Fibroblast of the conjunctiva (primary cell): ENCODE data around the gene NKG7.

Experiments
- DNase-seq: peaks from one replicate; pipeline ENCODE4 v3.0.0-alpha.2; 2010; ENCODE audit warnings: low read depth

NKG7 gene

DNA sequence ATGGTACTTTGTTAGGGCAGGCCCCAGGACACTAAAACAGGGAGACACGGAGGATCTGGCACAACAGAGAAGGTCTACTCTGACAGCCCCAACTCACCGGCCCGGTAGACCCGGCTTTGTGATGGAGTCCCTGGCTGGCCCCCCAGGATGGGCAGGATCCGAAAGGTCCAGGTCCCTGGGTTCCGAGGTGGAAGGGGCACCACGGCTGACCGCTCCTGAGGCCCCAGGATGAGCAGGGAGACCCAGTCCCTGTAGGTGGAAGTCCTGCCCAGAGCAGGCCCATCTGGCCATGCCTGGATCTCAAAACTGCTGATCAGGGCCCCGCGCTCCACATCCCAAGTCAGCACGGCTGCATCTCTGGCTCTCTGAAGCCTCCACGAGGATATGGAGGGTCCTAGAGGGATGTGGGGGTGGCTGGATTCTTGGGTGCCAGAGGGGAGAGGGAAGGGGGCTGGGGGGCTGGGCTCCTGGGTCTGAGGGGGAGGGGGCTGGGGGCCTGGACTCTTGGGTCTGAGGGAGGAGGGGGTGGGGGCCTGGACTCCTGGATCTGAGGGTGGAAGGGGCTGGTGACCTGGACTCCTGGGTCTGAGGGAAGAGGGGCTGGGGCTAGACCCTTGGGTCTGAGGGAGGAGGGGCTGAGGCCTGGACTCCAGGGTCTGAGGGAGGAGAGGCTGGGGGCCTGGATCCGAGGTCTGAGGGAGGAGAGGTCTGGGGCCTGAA lies 35.2 kb downstream of the NKG7 start:
- DNase-seq, result no peak

DNA sequence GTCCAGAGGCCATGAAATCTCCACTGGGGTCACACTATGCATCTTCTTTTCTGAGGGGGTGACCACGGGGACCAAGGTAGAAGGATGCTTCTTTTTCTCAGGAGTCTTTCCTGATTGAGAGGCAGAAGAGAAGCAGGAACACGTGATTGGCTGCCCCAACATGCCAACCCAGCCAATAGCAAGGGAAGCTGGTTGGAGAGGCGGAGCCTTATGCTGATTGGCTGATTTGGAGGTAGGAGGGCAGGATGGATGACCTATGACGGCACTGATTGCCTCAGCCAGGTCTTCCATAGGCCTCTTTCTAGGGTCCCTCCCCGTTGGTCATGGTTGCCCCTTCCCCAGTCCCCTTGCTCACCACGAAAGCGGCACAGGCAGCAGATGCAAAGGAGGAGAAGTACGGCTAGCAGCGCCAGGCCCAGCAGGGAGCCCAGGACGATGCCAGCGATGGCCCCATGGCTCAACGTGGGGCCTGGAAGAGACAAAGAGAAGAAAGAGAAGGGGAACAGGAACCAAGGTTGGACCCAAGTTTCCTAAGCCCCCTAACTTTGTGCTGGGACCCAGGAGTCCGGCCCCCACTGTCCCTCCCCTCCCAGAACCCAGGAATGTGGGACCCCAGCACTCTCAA lies 38.5 kb downstream of the NKG7 start:
- no peak for DNase-seq

DNA sequence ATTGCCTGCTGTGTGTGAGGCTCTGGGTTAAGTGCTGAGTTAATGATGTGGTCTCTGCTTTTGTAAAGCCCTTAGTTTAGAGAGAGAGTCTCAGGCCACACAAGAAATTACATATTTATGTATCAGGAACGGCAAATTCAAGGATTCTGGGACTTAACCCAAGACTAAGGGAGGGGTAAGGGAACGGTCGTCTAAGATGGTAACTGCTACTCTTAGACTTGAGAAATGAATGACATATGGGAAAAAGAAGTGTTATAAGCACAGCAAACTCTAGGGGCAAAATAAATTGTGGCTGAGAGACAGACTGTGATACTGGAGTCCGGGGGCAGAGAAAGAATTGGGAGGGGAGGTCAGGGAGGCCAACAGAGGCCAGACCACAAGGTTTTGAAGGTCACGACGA lies 40.7 kb downstream of the NKG7 start:
- DNase-seq, result no peak

DNA sequence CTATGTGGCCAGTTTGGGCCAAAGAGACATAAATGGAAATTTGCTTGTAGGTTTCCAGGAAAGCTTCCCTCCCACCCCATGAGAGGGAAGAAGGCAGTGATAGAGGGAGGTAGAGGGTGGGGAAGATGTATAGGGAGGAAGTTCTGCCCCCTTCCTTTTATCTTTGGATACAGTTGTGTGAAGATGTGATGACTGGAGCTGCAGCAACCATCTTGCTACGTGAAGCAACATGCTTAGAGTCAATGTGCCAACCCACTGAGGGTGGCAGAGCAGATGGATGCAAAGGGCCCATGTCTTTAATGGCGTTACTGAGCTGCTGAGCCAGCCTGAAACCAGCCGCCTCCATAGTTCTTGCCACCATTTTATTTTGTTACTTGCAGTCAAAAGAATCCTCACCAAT lies 41.3 kb downstream of the NKG7 start:
- no peak for DNase-seq

DNA sequence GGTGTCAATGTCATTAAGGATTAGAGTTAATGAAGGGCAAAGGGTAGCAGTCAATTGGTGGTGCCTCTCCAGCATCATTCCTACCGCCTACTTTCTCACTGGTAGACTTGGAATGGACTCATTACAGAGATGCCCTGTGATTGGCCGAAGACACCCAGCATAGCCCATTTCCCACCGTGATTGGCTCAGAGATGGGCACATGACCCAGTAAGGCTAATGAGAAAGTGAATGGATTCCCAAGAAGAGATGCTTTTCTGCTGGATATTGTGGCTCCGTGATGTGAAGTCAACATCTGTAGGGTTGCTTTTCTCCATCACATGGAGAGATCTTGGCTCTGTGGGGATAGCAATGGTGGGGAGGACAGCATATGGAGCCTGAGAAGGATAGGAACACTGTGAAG lies 42.1 kb downstream of the NKG7 start:
- DNase-seq, result no peak

DNA sequence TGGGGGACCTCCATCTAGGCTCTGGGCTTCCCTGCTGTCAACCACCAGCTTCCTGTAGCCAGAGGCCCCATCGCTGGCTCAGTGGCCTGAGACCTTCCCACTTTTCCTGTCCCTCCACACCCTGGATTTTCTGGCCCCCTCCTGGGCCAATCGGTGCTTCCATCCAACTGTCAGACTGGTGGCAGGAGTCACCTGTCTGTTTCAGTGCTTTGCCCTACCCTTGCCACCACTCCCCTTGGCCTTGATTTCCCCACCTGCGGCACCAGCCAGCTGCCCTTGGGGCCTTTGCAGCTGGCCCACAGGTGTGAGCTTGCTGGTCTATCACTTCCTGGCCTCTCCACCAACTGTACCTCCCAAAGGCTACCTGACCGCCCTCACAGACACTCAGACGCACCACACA lies 43.0 kb downstream of the NKG7 start:
- no peak for DNase-seq

DNA sequence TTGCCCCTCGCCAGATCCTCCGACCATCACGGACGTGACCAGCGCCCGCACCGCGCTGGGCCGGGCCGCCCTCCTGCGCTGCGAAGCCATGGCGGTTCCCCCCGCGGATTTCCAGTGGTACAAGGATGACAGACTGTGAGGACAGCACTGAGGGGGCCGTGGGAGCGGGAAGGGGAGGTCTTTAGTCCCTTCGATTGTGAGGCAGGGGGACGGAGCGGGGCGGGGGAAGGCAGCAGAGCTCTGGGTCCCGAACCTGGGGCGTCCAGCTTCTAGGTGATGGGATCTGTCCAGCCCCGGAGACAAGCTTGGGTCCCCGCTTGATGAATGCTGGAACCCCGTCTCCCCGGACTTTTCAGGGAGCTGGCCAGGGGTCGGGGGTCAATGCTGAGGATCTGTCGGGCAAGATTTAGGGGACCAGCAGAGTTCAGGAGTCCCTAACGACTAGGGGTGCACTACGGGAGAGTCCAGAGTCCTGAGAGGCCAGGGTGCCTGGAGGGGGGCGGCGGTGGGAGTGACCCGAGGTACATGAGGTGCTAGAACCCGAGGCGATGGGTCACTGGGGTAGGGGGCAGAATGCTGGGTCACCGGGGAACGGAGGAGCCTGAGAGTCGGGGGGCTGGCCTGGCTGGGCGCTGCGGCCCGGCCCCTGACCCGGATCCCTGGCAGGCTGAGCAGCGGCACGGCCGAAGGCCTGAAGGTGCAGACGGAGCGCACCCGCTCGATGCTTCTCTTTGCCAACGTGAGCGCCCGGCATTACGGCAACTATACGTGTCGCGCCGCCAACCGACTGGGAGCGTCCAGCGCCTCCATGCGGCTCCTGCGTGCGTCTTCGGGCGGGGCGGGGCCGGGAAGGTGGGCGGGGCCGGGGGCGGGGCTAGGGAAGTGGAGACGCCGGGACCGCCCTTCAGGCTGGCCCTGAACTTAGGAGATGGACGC lies 45.1 kb downstream of the NKG7 start:
- DNase-seq, result no peak

DNA sequence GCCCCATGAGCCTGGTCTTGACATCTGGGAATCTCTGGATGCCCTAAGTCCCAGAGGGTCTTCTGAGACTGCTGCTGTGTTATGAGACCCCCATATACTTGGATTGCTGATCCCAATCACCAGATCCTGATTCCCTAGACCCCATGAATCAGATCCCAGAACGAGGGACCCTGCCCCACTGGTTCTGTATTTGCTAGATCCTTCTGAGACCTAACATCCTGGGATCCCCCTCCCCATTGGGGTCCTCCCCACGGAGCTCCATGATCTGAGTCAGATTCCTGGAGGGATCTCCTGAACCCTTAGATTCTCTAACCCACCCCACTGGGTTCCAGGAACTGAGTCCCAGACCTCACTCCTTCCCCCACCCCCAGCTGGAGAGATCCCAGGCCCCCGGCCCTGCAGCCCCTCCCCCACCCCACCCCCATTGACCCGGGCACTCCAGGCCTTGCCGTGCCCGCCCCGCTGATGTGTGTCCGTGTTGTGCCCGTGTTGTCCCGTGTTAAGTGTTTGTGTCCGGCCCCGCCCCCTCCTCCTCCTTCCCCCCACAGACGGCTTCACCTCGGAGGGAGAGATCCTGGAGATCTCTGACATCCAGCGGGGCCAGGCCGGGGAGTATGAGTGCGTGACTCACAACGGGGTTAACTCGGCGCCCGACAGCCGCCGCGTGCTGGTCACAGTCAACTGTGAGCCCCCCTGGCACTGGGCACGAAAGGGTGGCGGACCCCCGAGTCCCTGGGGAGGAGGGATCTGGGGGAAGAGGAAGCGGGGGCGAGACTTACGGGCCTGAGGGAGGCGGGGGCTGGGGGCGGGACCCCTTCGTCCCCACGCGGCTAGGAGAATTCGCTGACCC lies 46.0 kb downstream of the NKG7 start:
- no peak for DNase-seq

DNA sequence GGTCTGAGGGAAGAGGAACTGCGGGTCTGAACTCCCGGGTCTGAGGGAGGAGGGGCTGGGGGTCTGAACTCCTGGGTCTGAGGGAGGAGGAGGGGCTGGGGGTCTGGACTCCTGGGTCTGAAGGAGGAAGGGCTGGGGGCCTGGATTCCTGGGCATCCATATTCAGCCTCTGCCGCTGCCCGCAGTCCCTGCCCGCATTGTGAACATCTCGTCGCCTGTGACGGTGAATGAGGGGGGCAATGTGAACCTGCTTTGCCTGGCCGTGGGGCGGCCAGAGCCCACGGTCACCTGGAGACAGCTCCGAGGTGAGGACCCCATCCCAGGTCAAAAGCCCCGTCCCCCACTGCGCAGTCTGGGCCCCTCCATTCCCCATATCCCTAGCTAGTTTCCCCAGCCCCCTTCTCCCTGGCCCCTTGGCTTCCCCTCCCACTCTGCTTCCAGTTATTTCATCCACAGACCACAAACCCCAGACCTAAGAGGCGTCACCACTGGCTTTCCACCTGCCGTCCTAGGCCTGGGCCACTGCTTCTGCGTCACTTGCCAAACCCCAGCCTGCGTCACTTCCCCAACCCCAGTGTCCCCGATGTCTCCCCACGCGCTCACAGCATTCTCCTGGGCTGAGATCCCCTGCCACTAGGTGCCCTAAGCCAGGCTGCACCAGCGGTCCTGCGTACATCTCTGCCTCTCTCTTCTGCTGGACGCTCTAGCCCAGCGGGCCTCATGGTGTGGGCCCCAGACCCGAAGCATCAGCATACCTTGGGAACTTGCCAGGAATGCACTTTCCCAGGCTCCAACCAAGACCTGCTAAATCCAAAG lies 47.1 kb downstream of the NKG7 start:
- DNase-seq, result no peak

DNA sequence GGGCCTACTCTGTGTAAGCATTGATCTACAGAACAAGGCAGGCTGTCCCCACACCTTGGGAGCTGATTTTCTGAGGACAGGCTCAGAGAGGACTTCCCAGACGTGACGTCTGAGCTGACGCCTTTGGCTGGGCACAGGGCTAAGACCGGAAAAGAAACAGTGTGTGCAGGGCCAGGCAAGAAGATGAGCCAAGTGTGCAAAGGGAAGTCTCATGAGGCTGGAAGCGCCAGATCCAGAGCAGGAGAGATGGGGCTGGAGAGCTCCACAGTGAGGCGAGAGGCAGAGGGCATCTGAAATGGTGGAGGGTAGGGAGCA lies 48.3 kb downstream of the NKG7 start:
- DNase-seq, result no peak

DNA sequence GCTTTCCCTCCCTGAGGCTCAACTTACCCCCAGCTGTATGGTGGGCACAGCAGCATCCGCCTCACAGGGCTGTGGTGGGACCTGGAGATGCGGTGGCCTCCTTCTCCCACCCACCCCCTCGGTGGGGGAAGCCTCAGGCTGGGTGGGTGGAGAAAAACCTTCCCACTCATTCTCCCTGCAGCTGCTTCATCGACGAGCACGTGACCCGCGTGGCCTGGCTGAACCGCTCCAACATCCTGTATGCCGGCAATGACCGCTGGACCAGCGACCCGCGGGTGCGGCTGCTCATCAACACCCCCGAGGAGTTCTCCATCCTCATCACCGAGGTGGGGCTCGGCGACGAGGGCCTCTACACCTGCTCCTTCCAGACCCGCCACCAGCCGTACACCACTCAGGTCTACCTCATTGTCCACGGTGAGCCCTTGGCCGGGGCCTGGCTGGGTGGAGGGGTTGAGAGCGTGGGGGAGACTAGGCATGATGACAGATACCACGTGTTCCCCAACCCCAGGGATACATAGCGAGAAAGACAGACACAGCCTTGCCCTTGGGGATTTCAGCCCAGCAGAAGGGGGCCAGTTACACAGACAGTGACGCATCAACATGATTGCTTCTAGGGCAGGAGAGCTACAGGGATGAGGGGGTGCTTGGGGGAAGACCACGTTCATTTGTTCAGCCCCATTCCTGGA lies 48.8 kb downstream of the NKG7 start:
- no peak for DNase-seq

DNA sequence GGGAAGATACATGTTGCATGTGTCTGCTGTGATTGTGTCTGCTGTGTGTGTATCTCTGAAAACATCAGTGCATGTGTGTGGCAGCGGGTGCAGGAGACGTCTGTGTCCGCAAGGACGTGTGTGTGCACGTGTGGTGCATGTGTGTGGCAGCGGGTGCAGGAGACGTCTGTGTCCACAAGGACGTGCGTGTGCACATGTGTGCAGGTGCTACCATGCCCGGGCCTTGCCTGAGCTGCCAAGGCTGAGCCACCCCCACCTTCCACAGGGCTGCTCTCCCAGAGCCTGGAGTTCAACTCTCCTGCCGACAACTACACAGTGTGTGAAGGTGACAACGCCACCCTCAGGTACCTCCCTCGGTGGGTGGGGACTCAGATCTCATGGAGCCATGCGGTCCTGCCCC lies 50.7 kb downstream of the NKG7 start:
- DNase-seq, result no peak
